MM.1S (cell line): ENCODE measurements around the gene LRRC8D.
"Not testable (repeated sequence)": the region's sequence is repeated elsewhere in the genome, so short reads cannot be mapped to it uniquely, and the experiment has no call there.

ENCODE experiments used
- EZH2 ChIP-seq: fragments of 300-600 bp; sonication (generic); optimal IDR thresholded peaks from 2 replicates; pipeline ENCODE3; 2017; ENCODE audit warnings: low read depth, mild to moderate bottlenecking, antibody characterized with exemption, low read length, mixed read lengths
- EZH2phosphoT487 ChIP-seq: fragments of 300-600 bp; sonication (generic); IDR thresholded peaks from 2 replicates; pipeline ENCODE4 v1.6.1; 2018; ENCODE audit warnings: antibody characterized with exemption, low read length
- TF ChIP-seq, protein P1 (sequence below): fragments of 300-600 bp; sonication (generic); IDR thresholded peaks from 2 replicates; pipeline ENCODE4 v1.5.1; 2016; ENCODE audit warnings: antibody characterized with exemption, low read length, mixed read lengths

DNA sequence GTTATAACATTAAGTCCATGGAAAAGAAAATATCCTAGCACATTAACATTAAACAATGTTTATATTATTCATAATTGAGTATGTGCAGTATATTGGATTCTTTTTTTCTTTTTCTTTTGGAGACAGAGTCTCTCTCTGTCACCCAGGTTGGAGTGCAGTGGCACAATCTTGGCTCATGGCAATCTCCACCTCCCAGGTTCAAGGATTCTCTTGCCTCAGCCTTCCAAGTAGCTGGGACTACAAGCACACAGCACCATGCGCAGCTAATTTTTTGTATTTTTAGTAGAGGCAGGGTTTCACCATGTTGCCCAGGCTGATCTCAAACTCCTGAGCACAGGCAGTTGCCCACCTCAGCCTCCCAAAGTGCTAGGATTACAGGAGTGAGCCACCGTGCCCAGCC, 162.0 kb downstream of the LRRC8D start:
- TF ChIP-seq, protein P1, sequence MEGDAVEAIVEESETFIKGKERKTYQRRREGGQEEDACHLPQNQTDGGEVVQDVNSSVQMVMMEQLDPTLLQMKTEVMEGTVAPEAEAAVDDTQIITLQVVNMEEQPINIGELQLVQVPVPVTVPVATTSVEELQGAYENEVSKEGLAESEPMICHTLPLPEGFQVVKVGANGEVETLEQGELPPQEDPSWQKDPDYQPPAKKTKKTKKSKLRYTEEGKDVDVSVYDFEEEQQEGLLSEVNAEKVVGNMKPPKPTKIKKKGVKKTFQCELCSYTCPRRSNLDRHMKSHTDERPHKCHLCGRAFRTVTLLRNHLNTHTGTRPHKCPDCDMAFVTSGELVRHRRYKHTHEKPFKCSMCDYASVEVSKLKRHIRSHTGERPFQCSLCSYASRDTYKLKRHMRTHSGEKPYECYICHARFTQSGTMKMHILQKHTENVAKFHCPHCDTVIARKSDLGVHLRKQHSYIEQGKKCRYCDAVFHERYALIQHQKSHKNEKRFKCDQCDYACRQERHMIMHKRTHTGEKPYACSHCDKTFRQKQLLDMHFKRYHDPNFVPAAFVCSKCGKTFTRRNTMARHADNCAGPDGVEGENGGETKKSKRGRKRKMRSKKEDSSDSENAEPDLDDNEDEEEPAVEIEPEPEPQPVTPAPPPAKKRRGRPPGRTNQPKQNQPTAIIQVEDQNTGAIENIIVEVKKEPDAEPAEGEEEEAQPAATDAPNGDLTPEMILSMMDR: not testable (repeated sequence)
- not testable (repeated sequence) for TF ChIP-seq EZH2, EZH2phosphoT487
